Activated CD4-positive, CD25-positive, alpha-beta regulatory T cell treated with anti-CD3 and anti-CD28 coated beads, Interleukin-2, amount 50 U/mL, for 24 hours (primary cell): ENCODE results near the gene DCAF17.
"Not testable (repeated sequence)": the region's sequence is repeated elsewhere in the genome, so short reads cannot be mapped to it uniquely, and the experiment has no call there.

Source experiments
- ATAC-seq, 2 donors: fragments of 150-1000 bp; cut with Tn5 transposase; one replicate each; pipeline ENCODE4 v1.10.0; 2021; ENCODE audit warnings: mild to moderate bottlenecking in 1 of 2, moderate library complexity in 1 of 2

DCAF17 gene

DNA sequence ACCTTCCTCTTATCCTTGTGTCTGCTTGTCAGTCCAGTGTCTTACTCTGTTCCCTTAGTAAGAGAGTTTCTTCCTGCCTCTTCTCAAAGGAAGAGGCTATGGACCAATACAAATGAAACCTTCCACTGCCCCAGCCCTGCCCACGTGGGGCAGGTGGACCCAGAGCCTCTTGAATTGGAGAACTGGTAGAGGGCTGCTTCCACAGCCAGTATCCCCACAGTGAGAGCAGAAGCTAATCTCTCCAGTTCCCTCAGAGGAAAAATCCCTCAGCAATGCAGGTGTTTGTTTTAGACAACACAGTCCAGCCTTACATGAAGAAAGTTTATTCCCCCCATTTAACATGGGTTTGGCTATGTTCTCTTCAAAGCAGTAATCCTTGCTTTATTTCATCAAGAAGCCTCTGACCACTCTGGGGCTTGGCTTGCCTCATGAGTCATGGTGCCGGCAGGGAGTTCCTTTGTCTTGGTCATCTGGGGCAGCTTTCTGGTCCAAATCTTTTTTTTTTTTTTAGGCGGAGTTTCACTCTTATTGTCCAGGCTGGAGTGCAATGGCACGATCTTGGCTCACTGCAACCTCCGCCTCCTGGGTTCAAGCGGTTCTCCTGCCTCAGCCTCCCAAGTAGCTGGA lies 81.8 kb downstream of the DCAF17 start:
- ATAC-seq = no peak

- no peak for ATAC-seq
Measured at GRCh38 chr2:171516793-171517192, 82.8 kb downstream of the DCAF17 start.

DNA sequence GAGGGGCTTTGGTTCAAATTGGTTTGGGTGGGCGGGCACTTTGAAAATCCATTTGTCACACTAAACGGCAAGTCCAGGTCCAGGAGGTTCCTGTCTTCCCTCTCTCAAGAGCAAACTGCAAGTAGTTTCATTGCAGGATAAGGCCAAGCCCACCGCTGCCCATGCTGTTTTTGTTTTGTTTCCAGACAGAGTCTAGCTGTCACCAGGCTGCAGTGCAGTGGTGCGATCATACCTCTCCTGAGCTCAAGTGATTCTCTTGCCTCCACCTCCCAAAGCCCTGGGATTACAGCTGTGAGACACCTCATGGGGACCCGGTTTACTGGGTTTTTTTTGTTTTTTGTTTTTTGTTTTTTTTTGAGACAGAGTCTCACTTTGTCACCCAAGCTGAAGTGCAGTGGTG lies 86.4 kb downstream of the DCAF17 start:
- no peak for ATAC-seq

DNA sequence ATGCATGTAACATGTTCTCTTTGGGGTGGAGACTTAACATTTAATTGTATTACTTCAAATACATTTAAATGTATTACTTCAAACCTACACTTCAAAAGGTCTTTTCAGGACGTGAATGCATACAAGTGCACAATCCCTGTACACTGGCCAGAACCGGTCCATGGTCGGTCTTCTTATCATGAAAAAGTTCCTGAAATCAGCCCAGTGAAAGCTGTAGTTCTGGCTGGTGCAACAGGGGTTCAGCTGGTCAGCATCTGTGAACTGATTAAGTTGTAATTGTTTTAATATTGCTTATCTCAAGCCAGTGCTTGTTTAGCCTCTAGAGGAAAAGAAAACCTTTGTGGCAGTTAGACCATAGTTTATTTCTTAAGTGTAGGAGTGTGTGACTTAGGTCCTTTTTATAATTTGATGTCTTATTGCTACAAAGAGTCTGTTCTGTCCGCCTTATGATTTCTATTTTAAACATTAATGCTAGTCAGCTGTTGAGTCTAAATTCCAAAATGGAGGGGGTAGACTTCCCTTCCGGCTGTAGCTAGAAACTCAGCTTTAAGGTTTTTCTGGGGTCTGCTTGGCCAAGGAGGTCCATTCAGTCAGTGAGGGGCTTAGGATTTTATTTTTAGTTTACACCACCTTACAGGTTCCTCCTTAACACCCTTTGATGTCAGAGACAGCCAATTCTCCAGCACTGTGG lies 87.5 kb downstream of the DCAF17 start:
- ATAC-seq = no peak

DNA sequence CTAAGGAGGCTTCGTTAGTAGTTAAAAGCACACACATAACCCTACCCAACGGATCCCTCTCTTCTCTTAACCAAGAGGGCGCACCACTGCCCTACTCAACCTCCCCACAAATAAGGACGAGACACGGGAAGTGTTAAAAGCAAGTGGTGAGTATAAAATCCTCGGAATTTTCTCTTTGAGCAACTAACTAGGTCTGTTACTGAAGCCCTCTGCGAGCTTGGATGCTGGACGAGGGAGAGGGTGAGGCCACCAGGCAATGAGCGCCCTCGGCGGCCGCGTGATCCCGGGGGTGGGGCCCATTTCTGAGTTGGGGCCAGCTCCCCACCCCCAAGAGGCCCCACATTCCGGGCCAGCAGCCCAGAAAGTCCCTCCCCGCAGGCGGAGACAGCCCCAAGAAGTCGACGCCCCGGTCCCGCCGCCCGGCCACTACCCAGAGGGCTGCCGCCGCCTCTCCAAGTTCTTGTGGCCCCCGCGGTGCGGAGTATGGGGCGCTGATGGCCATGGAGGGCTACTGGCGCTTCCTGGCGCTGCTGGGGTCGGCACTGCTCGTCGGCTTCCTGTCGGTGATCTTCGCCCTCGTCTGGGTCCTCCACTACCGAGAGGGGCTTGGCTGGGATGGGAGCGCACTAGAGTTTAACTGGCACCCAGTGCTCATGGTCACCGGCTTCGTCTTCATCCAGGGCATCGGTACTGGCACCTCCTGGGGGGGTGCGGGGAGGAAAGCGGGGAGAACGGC lies 88.2 kb downstream of the DCAF17 start, which contains the start of gene CYBRD1:
CYBRD1 (plus strand) TSS at position 423 of the 736 bp plus-strand sequence; CDS start at position 495, 72 bp downstream.
- no peak for ATAC-seq

- ATAC-seq = peak in 1 of 2 donors; percentile 24
Measured at GRCh38 chr2:171522788-171523087, 88.7 kb downstream of the DCAF17 start.

DNA sequence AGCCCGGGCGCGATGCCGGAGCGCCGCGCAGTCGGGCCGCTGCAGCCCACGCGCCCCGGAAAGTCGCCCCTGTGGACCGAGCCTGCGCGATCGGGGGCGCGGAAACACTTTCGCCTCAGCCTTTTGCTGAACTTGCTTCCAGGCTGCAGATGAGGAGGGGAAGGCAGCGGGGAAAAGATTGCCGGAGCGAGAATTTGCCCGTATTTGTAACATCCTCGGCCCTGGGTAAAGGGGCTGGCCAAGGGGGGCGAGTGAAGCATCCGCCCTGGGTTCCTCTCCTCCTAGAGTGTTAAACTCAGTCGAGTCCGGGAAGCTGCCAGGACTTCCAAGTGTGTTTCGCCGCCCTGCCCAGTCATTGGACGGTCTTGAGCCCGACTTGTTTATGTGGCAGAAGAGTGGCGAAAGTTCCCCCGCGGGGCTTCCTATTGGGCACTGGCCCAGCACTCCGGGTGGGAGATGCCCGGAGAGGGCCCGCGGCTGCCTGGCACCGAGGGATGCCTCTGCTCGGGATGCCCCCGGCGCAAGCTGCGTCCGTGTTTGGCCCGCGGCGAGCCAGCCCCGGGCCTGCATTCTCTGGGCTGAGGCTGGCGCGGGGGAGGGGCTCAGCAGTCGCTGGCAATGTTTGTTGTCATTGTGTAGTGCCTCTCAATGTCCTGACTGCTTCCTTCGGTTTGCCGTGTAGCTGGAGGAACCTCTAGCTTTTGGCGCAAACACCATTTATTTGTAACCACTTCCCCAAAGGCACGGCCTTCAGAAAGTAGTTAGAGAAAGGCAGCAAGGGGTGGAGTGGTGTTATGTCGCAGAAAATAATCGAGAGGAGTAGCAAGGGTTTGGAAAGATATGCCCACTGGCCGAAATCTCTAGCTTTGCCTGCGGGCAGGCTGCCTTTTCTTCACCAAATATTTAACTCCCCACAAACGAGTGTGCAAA lies 89.3 kb downstream of the DCAF17 start:
- peak in 1 of 2 donors; percentile 24 for ATAC-seq

GRCh38 chr2:171524018-171524401 lies 90.0 kb downstream of the DCAF17 start:
- ATAC-seq = no peak

GRCh38 chr2:171529914-171530313 lies 95.9 kb downstream of the DCAF17 start:
- ATAC-seq = no peak

- ATAC-seq = no peak
Measured at GRCh38 chr2:171530378-171530777, 96.4 kb downstream of the DCAF17 start.

- not testable (repeated sequence) for ATAC-seq
Measured at GRCh38 chr2:171530859-171531258, 96.8 kb downstream of the DCAF17 start.

- no peak for ATAC-seq
Measured at GRCh38 chr2:171531291-171531690, 97.3 kb downstream of the DCAF17 start.

DNA sequence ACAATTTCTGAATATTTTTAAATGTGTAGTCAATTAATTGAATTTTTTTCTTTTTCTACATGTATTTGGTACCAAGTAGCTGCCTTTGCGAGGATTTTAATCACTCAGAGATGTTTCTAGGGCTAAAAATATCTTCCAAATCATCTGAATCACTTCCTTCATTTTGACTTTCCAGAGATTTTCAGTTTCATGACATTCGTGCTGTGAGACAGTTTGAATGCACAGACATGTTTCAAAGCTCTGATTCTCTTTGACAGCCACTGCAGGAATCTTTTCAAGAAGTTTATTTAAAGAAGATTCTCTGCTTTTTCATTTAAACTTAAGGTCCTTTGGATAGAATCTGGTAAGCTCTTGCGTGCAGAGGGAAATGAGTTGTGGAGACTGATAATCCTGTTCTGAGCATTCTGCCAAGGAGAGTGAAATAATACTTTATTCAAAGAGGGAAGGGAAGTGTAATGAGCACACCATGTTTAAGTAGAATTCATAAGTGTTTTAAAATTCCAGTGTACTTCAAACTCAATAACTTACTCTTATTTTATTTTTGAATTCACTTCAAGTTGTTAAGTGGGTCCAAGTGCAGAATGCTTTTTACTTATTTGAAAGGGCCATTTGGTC lies 97.9 kb downstream of the DCAF17 start:
- ATAC-seq = no peak

DNA sequence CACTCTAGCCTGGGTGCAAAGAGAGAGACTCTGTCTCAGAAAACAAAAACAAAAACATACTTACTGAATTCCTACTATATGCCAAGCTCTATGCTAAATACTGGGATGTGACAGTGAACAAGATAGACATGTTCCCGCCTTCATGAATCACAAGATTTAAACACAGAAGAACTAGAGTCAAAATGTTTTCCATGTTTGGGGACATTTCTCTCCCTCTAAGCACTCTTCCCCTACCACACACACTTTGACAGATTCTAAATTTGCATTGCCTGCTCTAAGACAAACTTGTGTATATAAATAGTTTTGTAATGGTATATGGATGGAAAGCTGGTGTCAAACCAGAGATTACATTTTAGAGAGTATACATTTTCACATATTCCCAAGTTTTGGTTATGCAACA lies 99.3 kb downstream of the DCAF17 start:
- no peak for ATAC-seq
